K562 (cell line): ENCODE measurements around the gene CLIC1. TPM values are rescaled to one million over a fixed set of nuclear protein-coding genes. Genes with fewer than 3 reads are reported as not detected.

Experiments
- BMI1 ChIP-seq: fragments of 150-350 bp; IDR thresholded peaks from 2 replicates; pipeline ENCODE4 v1.6.1; 2014; ENCODE audit warnings: low read length
- CBX8 ChIP-seq: fragments of 200-600 bp; sonication (generic); IDR thresholded peaks from 2 replicates; pipeline ENCODE4 v1.6.1; 2012; ENCODE audit warnings: borderline replicate concordance, mixed run types, low read depth, mild to moderate bottlenecking, moderate library complexity, mixed read lengths, low read length, control low read depth, inconsistent platforms; ENCODE audit not compliant: poor library complexity, severe bottlenecking; ENCODE audit errors: extremely low read depth
- CREBBP ChIP-seq: IDR thresholded peaks from one replicate; pipeline ENCODE4 v1.6.1; 2012; ENCODE audit warnings: low read depth, mild to moderate bottlenecking, control low read depth, inconsistent platforms, low read length
- ELK1 ChIP-seq: sonication (generic); formaldehyde crosslinking; IDR thresholded peaks from 2 replicates; pipeline ENCODE4 v1.8.1; 2022; ENCODE audit warnings: missing genetic modification reagents
- FOXK1 ChIP-seq: sonication (generic); formaldehyde crosslinking; IDR thresholded peaks from 2 replicates; pipeline ENCODE4 v1.8.0; 2022; ENCODE audit warnings: missing genetic modification reagents, mild to moderate bottlenecking, borderline replicate concordance
- FOXP1 ChIP-seq: sonication (generic); formaldehyde crosslinking; IDR thresholded peaks from 2 replicates; pipeline ENCODE4 v1.8.0; 2022; ENCODE audit warnings: mild to moderate bottlenecking, missing genetic modification reagents
- HES1 ChIP-seq: fragments of 450-650 bp; IDR thresholded peaks from 2 replicates; pipeline ENCODE4 v1.6.1; 2016; ENCODE audit warnings: low read depth, mild to moderate bottlenecking, moderate library complexity
- ILK ChIP-seq: fragments of 450-650 bp; IDR thresholded peaks from 2 replicates; pipeline ENCODE4 v1.6.1; 2016; ENCODE audit warnings: missing genetic modification characterization, low read depth, mild to moderate bottlenecking, missing compliant biosample characterization, moderate library complexity, borderline replicate concordance
- PTBP1 ChIP-seq: fragments of 200-400 bp; formaldehyde crosslinking; IDR thresholded peaks from 2 replicates; pipeline ENCODE4 v1.6.1; 2017; ENCODE audit warnings: low read depth, low read length
- RNF2 ChIP-seq: sonication (generic); IDR thresholded peaks from 2 replicates; pipeline ENCODE4 v1.6.1; 2016
- SMARCE1 ChIP-seq: fragments of 450-650 bp; IDR thresholded peaks from 2 replicates; pipeline ENCODE4 v1.7.1; 2016; ENCODE audit warnings: mild to moderate bottlenecking
- WHSC1 ChIP-seq: IDR thresholded peaks from one replicate; pipeline ENCODE4 v1.6.1; 2012; ENCODE audit warnings: low read length, control low read depth, inconsistent platforms
- ZBTB11 ChIP-seq, 3 experiments: fragments of 200-800 bp in 1 of 3; fragments of 250-450 bp in 1 of 3; fragments of 450-650 bp in 1 of 3; sonication (Bioruptor Pico) in 1 of 3; sonication (Bioruptor generic) in 1 of 3; formaldehyde crosslinking in 1 of 3; IDR thresholded peaks; 2 replicates each; pipeline versions ENCODE4 v1.6.1 to v1.8.0; 2016 to 2022; ENCODE audit warnings: mild to moderate bottlenecking in 2 of 3, missing genetic modification characterization in 2 of 3, missing compliant biosample characterization in 1 of 3, moderate library complexity in 1 of 3
- ZNF146 ChIP-seq: IDR thresholded peaks from one replicate; pipeline ENCODE4 v1.6.1; 2018; ENCODE audit warnings: missing compliant biosample characterization; ENCODE audit not compliant: unreplicated experiment
- polyA plus RNA-seq, 8 experiments: library from polyadenylated mRNA; depleted of rRNA in 4 of 8; stranded (reverse) in 5 of 8; unstranded in 3 of 8; fragments of >200 nt; fragmentation: Nextera tagmentation in 2 of 8; fragmentation: Illumina TruSeq in 1 of 8; extraction: Ambion mirVana in 2 of 8; extraction: Trizol in 1 of 8; gene quantifications; 2 replicates each; pipeline versions ENCODE4 v1.2.1 to v1.2.3, GENCODE V29; 2011 to 2014; ENCODE audit warnings: inconsistent platforms in 1 of 8, missing spikeins in 1 of 8
- total RNA-seq, 7 experiments: library from RNA; depleted of rRNA in 6 of 7; stranded (reverse); fragments of >200 nt in 6 of 7; fragmentation: Illumina TruSeq in 2 of 7; extraction: Trizol in 2 of 7; gene quantifications; 2 replicates each; pipeline versions ENCODE4 v1.2.1 to v1.2.3, GENCODE V29; 2011 to 2021; ENCODE audit warnings: low replicate concordance in 1 of 7
- TF ChIP-seq, protein P1 (sequence below): fragments of 450-650 bp; IDR thresholded peaks from 2 replicates; pipeline ENCODE4 v1.6.1; 2016; ENCODE audit warnings: antibody characterized with exemption
- TF ChIP-seq, protein P2 (sequence below), 2 experiments: fragments of 150-350 bp in 1 of 2; IDR thresholded peaks; 2 replicates each; pipeline ENCODE4 v1.6.1; 2012 to 2016; ENCODE audit warnings: low read depth in 2 of 2, low read length in 2 of 2, mild to moderate bottlenecking in 1 of 2, moderate library complexity in 1 of 2

CLIC1 gene
- total and polyA plus RNA-seq, 9 of the 15 experiments (the other 6 are each of a cell fraction or from before 2014, with no cell fraction given) = 1,267 to 2,419 (median 1,808) TPM

DNA sequence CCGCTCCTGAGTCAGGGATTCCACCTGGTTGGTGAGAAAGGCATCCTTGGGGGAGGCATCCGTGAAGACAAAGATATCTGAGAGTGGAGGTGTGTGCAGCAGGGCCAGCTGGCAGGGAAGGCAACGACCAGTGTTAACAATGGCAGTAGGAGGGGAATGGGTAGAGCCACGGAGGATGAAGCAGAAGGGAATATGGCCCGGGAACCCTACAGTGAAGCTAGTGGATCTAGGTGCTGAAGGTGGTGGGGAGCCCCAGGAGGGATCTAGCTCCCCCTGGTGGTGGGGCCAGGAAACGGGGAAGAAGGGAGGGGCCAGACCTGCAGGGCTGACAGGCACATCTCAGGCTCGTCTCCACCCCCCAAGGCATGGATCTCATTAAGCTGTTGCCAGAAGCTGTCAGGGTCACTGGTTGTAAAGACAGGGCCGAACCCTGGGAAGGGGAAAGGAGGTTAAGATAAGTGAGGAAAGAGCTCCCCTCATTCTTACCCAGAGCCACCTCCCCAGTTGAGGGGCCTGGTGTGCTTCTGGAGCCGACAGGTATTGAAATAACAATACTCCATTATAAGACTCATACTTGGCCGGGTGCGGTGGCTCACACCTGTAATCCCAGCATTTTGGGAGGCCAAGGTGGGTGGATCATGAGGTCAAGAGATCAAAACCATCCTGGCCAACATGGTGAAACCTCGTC, 33.5 kb upstream of the CLIC1 start (continued):
- TF ChIP-seq HES1 (0 out of 2 replicates have a peak, but pooled peaks have one; percentile 9), BMI1 (no peak), CBX8 (no peak), ZBTB11 (CRISPR knock-in tag; IDR thresholded peaks at IDR 0.05) (no peak), WHSC1 (no peak), ZNF146 (CRISPR knock-in tag) (no peak), ELK1 (no peak), FOXP1 (no peak), RNF2 (no peak), CREBBP (no peak), FOXK1 (CRISPR knock-in tag) (peak; percentile 90), SMARCE1 (peak; percentile 70; the same call in 1 of the 2 replicates), PTBP1 (0 out of 2 replicates have a peak, but pooled peaks have one; percentile 40), ILK (tag) (no peak)
- TF ChIP-seq, protein P1, sequence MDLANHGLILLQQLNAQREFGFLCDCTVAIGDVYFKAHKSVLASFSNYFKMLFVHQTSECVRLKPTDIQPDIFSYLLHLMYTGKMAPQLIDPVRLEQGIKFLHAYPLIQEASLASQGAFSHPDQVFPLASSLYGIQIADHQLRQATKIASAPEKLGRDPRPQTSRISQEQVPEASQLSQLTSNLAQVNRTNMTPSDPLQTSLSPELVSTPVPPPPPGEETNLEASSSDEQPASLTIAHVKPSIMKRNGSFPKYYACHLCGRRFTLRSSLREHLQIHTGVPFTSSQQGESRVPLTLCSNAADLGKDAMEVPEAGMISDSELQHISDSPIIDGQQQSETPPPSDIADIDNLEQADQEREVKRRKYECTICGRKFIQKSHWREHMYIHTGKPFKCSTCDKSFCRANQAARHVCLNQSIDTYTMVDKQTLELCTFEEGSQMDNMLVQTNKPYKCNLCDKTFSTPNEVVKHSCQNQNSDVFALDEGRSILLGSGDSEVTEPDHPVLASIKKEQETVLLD = peak; percentile 73
- TF ChIP-seq, protein P2, sequence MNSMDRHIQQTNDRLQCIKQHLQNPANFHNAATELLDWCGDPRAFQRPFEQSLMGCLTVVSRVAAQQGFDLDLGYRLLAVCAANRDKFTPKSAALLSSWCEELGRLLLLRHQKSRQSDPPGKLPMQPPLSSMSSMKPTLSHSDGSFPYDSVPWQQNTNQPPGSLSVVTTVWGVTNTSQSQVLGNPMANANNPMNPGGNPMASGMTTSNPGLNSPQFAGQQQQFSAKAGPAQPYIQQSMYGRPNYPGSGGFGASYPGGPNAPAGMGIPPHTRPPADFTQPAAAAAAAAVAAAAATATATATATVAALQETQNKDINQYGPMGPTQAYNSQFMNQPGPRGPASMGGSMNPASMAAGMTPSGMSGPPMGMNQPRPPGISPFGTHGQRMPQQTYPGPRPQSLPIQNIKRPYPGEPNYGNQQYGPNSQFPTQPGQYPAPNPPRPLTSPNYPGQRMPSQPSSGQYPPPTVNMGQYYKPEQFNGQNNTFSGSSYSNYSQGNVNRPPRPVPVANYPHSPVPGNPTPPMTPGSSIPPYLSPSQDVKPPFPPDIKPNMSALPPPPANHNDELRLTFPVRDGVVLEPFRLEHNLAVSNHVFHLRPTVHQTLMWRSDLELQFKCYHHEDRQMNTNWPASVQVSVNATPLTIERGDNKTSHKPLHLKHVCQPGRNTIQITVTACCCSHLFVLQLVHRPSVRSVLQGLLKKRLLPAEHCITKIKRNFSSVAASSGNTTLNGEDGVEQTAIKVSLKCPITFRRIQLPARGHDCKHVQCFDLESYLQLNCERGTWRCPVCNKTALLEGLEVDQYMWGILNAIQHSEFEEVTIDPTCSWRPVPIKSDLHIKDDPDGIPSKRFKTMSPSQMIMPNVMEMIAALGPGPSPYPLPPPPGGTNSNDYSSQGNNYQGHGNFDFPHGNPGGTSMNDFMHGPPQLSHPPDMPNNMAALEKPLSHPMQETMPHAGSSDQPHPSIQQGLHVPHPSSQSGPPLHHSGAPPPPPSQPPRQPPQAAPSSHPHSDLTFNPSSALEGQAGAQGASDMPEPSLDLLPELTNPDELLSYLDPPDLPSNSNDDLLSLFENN (IDR thresholded peaks at IDR 0.05; ENCODE audit: low read depth in 2 of 2, low read length in 2 of 2) = peak in 1 of 2 experiments; percentile 44; a peak in 1 of 4 replicates
